Liver (tissue), 9 donors: ENCODE results near the gene STING1. TPM values are rescaled to one million over a fixed set of nuclear protein-coding genes. Genes with fewer than 3 reads are reported as not detected.

ENCODE experiments used
- DNase-seq: peaks from one replicate; pipeline ENCODE4 v3.0.0-alpha.2; 2017; ENCODE audit warnings: low spot score
- H3K27ac ChIP-seq, 2 donors: one replicate each; pipeline ENCODE4 v1.7.0; 2013; ENCODE audit warnings: inconsistent platforms in 2 of 2, low read length in 2 of 2, control low read depth in 1 of 2, low read depth in 1 of 2, mild to moderate bottlenecking in 1 of 2
- H3K27me3 ChIP-seq, 4 donors: one replicate each; pipeline versions ENCODE4 v1.6.1 to v1.7.0; 2013; ENCODE audit warnings: low read length in 3 of 4, inconsistent platforms in 1 of 4, mild to moderate bottlenecking in 1 of 4, moderate library complexity in 1 of 4; ENCODE audit not compliant: control insufficient read depth in 4 of 4, insufficient read depth in 4 of 4
- H3K36me3 ChIP-seq, 4 donors: one replicate each; pipeline versions ENCODE4 v1.6.1 to v1.7.0; 2013; ENCODE audit warnings: low read length in 3 of 4, mild to moderate bottlenecking in 3 of 4, low read depth in 1 of 4, moderate library complexity in 1 of 4; ENCODE audit not compliant: control insufficient read depth in 4 of 4, insufficient read depth in 3 of 4
- H3K4me1 ChIP-seq, 4 donors: one replicate each; pipeline versions ENCODE4 v1.6.1 to v1.7.0; 2013; ENCODE audit warnings: low read length in 3 of 4, mild to moderate bottlenecking in 3 of 4, moderate library complexity in 1 of 4; ENCODE audit not compliant: control insufficient read depth in 4 of 4, insufficient read depth in 4 of 4
- H3K4me3 ChIP-seq, 3 donors: one replicate each; pipeline versions ENCODE4 v1.6.1 to v1.7.0; 2013; ENCODE audit warnings: low read length in 3 of 3, control low read depth in 1 of 3, low read depth in 1 of 3, mild to moderate bottlenecking in 1 of 3
- H3K9ac ChIP-seq, 2 donors: one replicate each; pipeline ENCODE4 v1.7.0; 2013; ENCODE audit warnings: low read length in 2 of 2, mild to moderate bottlenecking in 2 of 2, moderate library complexity in 2 of 2, control low read depth in 1 of 2, low read depth in 1 of 2
- H3K9me3 ChIP-seq, 4 donors: one replicate each; pipeline versions ENCODE4 v1.6.1 to v1.7.0; 2013; ENCODE audit warnings: low read length in 3 of 4; ENCODE audit not compliant: control insufficient read depth in 4 of 4
- FOXA1 ChIP-seq: IDR thresholded peaks from 2 replicates; pipeline ENCODE4 v1.6.1; 2016; ENCODE audit warnings: antibody characterized with exemption
- FOXA2 ChIP-seq: IDR thresholded peaks from 2 replicates; pipeline ENCODE4 v1.6.1; 2016; ENCODE audit warnings: antibody characterized with exemption
- GABPA ChIP-seq, 2 donors: IDR thresholded peaks in 1 of 2; conservative IDR thresholded peaks in 1 of 2; 2 replicates each; pipeline ENCODE4 v1.6.1; 2016; ENCODE audit warnings: antibody characterized with exemption in 2 of 2, mild to moderate bottlenecking in 1 of 2, moderate library complexity in 1 of 2
- HNF4A ChIP-seq, 2 donors: conservative IDR thresholded peaks; 2 replicates each; pipeline ENCODE4 v1.6.1; 2016; ENCODE audit warnings: antibody characterized with exemption in 2 of 2, mild to moderate bottlenecking in 2 of 2
- JUND ChIP-seq, 2 donors: IDR thresholded peaks; 2 replicates each; pipeline ENCODE4 v1.6.1; 2016; ENCODE audit warnings: antibody characterized with exemption in 2 of 2
- NR2F2 ChIP-seq: IDR thresholded peaks from 2 replicates; pipeline ENCODE4 v1.6.1; 2016; ENCODE audit warnings: antibody characterized with exemption
- RAD21 ChIP-seq, 2 donors: IDR thresholded peaks; 2 replicates each; pipeline ENCODE4 v1.6.1; 2016; ENCODE audit warnings: antibody characterized with exemption in 2 of 2, mild to moderate bottlenecking in 2 of 2
- RXRA ChIP-seq, 2 donors: IDR thresholded peaks; 2 replicates each; pipeline ENCODE4 v1.6.1; 2017 to 2018; ENCODE audit warnings: antibody characterized with exemption in 2 of 2, mild to moderate bottlenecking in 1 of 2
- SP1 ChIP-seq: IDR thresholded peaks from 2 replicates; pipeline ENCODE4 v1.6.1; 2018; ENCODE audit warnings: antibody characterized with exemption, mild to moderate bottlenecking
- TAF1 ChIP-seq: conservative IDR thresholded peaks from 2 replicates; pipeline ENCODE4 v1.6.1; 2016; ENCODE audit warnings: antibody characterized with exemption, mild to moderate bottlenecking
- YY1 ChIP-seq: IDR thresholded peaks from 2 replicates; pipeline ENCODE4 v1.6.1; 2016; ENCODE audit warnings: antibody characterized with exemption, mild to moderate bottlenecking
- WGBS: extraction: QIAGEN DNeasy Blood & Tissue Kit; methylation state at CpG from one replicate; pipeline ENCODE4 v1.1.7; 2013; 5-methylcytosine and 5-hydroxymethylcytosine counted together
- polyA plus RNA-seq, 2 donors: library from polyadenylated mRNA; stranded (reverse) in 1 of 2; unstranded in 1 of 2; fragments of 200-250 nt in 1 of 2; fragments of >200 nt in 1 of 2; fragmentation: Nextera tagmentation in 1 of 2; extraction: Ambion mirVana in 1 of 2; gene quantifications; one replicate each; pipeline versions ENCODE4 v1.2.1 to v1.2.3, GENCODE V29; 2013 to 2015
- total RNA-seq, 2 donors: library from RNA; depleted of rRNA; stranded (reverse); fragments of >200 nt; gene quantifications; one replicate each; pipeline ENCODE4 v1.2.3, GENCODE V29; 2014
- TF ChIP-seq, protein P1 (sequence below): IDR thresholded peaks from 2 replicates; pipeline ENCODE4 v1.6.1; 2016; ENCODE audit warnings: antibody characterized with exemption, mild to moderate bottlenecking
- TF ChIP-seq, protein P2 (sequence below): IDR thresholded peaks from 2 replicates; pipeline ENCODE4 v1.6.1; 2016; ENCODE audit warnings: antibody characterized with exemption
- TF ChIP-seq, protein P3 (sequence below): IDR thresholded peaks from 2 replicates; pipeline ENCODE4 v1.6.1; 2016; ENCODE audit warnings: antibody characterized with exemption
- TF ChIP-seq, protein P4 (sequence below): IDR thresholded peaks from 2 replicates; pipeline ENCODE4 v1.6.1; 2016; ENCODE audit warnings: antibody characterized with exemption
- donor health status: healthy.
- donor health status: healthy.
- donor health status: healthy.
- donor health status: healthy.
- donor health status: healthy.

The STING1 gene
- total and polyA plus RNA-seq, 4 donors: 6.3 to 13.6 (median 10.3) TPM

DNA sequence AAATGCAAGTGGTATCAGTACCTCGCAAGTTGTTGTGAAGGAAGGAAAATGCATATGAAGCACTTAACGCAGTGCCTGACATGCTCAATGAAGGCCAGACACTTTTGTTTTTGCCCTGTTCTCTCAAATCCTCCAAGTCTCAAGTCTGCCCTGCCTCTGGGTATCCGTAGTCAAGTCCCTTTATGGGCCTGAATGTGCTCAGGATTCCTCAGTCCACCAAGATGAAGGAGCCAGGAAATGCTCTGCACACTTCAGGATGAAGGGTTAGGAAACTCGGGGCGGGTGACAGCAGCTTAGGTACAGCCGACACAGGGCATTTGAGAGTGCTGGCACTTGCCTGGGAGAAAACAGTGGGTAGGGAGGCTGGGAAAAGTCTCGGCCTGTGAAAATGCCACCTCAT is 21.4 kb downstream of the STING1 start:
- Histone ChIP-seq H3K4me3 (no peak overlapping the region), H3K27ac (peak overlapping the region in 1 of 2 donors; percentile 42), H3K27me3 (no peaks in the 10 kb centered on the region), H3K36me3 (no peaks in the 10 kb centered on the region), H3K9ac (no peak overlapping the region), H3K9me3 (no peaks in the 10 kb centered on the region), H3K4me1 (no peaks in the 10 kb centered on the region)
- TF ChIP-seq TAF1 (no peak), NR2F2 (no peak), SP1 (no peak), YY1 (no peak)
- TF ChIP-seq, protein P1, sequence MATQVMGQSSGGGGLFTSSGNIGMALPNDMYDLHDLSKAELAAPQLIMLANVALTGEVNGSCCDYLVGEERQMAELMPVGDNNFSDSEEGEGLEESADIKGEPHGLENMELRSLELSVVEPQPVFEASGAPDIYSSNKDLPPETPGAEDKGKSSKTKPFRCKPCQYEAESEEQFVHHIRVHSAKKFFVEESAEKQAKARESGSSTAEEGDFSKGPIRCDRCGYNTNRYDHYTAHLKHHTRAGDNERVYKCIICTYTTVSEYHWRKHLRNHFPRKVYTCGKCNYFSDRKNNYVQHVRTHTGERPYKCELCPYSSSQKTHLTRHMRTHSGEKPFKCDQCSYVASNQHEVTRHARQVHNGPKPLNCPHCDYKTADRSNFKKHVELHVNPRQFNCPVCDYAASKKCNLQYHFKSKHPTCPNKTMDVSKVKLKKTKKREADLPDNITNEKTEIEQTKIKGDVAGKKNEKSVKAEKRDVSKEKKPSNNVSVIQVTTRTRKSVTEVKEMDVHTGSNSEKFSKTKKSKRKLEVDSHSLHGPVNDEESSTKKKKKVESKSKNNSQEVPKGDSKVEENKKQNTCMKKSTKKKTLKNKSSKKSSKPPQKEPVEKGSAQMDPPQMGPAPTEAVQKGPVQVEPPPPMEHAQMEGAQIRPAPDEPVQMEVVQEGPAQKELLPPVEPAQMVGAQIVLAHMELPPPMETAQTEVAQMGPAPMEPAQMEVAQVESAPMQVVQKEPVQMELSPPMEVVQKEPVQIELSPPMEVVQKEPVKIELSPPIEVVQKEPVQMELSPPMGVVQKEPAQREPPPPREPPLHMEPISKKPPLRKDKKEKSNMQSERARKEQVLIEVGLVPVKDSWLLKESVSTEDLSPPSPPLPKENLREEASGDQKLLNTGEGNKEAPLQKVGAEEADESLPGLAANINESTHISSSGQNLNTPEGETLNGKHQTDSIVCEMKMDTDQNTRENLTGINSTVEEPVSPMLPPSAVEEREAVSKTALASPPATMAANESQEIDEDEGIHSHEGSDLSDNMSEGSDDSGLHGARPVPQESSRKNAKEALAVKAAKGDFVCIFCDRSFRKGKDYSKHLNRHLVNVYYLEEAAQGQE: no peak
- TF ChIP-seq, protein P2, sequence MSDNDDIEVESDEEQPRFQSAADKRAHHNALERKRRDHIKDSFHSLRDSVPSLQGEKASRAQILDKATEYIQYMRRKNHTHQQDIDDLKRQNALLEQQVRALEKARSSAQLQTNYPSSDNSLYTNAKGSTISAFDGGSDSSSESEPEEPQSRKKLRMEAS: no peak
- TF ChIP-seq, protein P3, sequence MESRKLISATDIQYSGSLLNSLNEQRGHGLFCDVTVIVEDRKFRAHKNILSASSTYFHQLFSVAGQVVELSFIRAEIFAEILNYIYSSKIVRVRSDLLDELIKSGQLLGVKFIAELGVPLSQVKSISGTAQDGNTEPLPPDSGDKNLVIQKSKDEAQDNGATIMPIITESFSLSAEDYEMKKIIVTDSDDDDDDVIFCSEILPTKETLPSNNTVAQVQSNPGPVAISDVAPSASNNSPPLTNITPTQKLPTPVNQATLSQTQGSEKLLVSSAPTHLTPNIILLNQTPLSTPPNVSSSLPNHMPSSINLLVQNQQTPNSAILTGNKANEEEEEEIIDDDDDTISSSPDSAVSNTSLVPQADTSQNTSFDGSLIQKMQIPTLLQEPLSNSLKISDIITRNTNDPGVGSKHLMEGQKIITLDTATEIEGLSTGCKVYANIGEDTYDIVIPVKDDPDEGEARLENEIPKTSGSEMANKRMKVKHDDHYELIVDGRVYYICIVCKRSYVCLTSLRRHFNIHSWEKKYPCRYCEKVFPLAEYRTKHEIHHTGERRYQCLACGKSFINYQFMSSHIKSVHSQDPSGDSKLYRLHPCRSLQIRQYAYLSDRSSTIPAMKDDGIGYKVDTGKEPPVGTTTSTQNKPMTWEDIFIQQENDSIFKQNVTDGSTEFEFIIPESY: no peak
- WGBS: 85% methylated on average over 7 of the region's 7 CpGs
- no peak for DNase-seq

DNA sequence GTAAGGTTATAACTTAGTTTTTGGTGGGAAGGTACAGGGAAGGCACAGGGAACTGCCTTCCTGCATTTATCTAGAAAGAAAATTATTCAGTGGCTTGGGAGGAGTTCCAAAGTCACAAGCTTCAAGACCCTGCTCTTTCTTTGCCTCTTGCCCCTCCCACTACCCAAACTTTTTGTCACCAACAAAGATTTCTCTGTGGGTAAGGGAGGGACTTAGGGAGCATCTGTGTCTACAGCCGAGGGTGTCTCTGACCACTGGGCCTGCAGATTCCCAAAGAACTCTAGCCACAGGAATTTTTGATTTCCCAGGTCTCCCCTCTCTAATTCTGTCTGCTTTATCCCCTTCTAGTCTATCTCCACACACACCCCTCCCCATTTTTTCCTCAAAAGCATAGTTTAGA is 22.1 kb downstream of the STING1 start:
- no peak overlapping the region for H3K27ac ChIP-seq
- H3K9ac ChIP-seq: peak overlapping the region in 1 of 2 donors; percentile 0
- H3K36me3 ChIP-seq: no peaks in the 10 kb centered on the region
- no peaks in the 10 kb centered on the region for H3K4me1 ChIP-seq
- H3K9me3 ChIP-seq: no peaks in the 10 kb centered on the region
- 89% methylated on average over 1 of the region's 1 CpG for WGBS
- no peak for TF ChIP-seq JUND (IDR thresholded peaks at IDR 0.05)
- TF ChIP-seq, protein P4, sequence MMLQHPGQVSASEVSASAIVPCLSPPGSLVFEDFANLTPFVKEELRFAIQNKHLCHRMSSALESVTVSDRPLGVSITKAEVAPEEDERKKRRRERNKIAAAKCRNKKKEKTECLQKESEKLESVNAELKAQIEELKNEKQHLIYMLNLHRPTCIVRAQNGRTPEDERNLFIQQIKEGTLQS: no peak
- TF ChIP-seq HNF4A (conservative IDR thresholded peaks at IDR 0.05): no peak
- no peak for TF ChIP-seq TAF1
- TF ChIP-seq FOXA2: no peak
- TF ChIP-seq GABPA (IDR thresholded peaks at IDR 0.05 in 1 of 2, conservative IDR thresholded peaks at IDR 0.05 in 1 of 2): no peak
- H3K4me3 ChIP-seq: no peak overlapping the region
- DNase-seq: no peak
- H3K27me3 ChIP-seq: no peaks in the 10 kb centered on the region

DNA sequence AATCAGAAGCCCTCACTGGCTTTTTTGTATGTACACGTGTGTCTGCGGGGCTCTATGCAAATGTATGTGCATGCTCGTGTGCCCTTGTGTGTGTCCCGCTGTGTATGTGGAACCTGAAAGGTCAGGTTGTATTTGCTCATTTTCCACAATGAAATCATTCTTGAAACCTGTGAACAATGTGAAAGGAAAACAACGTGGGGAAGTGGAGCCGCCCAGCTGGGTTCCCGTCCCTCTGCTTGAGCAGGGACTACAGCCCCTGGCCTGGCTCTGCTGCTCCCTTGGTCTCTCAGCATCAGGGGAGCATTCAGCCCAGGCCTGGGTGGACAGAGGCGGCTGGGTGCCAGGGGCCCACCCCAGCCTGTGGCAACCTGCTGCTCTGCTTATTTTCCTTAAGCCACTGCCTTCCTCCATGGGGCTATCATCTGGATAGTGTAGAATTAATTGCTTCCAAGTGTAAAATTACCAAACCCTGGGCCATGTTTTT is 23.1 kb downstream of the STING1 start:
- DNase-seq: no peak
- H3K4me1 ChIP-seq: no peaks in the 10 kb centered on the region
- H3K4me3 ChIP-seq: no peak overlapping the region
- no peak overlapping the region for H3K9ac ChIP-seq
- WGBS: 66% methylated on average over 8 of the region's 8 CpGs
- no peaks in the 10 kb centered on the region for H3K36me3 ChIP-seq
- H3K9me3 ChIP-seq: no peaks in the 10 kb centered on the region
- peak overlapping the region; percentile 18 to 35 for H3K27ac ChIP-seq
- H3K27me3 ChIP-seq: no peaks in the 10 kb centered on the region
- TF ChIP-seq RAD21 (IDR thresholded peaks at IDR 0.05) (no peak), FOXA1 (no peak), RXRA (IDR thresholded peaks at IDR 0.05) (no peak), GABPA (IDR thresholded peaks at IDR 0.05 in 1 of 2, conservative IDR thresholded peaks at IDR 0.05 in 1 of 2) (no peak), FOXA2 (no peak), JUND (IDR thresholded peaks at IDR 0.05) (no peak), SP1 (no peak), TAF1 (no peak)
- TF ChIP-seq, protein P3: no peak
